Epithelial cell of esophagus (primary cell): Measurements from ENCODE around the gene CREB3.

ENCODE experiments used
- DNase-seq: peaks from one replicate; pipeline ENCODE4 v3.0.0; 2010; ENCODE audit warnings: low read depth
- H3K4me3 ChIP-seq: 2 replicates; pipeline ENCODE4 v1.5.1; 2011; ENCODE audit warnings: mild to moderate bottlenecking, low read length, control low read depth
- TF ChIP-seq, protein P1 (sequence below): IDR thresholded peaks from 2 replicates; pipeline ENCODE4 v1.5.1; 2011; ENCODE audit warnings: low read depth, mild to moderate bottlenecking, low read length, control low read depth, inconsistent platforms; ENCODE audit not compliant: insufficient read depth; ENCODE audit errors: missing control alignments

Gene CREB3

GRCh38 chr9:35710818-35711500 lies 21.5 kb upstream of the CREB3 start:
- TF ChIP-seq, protein P1, sequence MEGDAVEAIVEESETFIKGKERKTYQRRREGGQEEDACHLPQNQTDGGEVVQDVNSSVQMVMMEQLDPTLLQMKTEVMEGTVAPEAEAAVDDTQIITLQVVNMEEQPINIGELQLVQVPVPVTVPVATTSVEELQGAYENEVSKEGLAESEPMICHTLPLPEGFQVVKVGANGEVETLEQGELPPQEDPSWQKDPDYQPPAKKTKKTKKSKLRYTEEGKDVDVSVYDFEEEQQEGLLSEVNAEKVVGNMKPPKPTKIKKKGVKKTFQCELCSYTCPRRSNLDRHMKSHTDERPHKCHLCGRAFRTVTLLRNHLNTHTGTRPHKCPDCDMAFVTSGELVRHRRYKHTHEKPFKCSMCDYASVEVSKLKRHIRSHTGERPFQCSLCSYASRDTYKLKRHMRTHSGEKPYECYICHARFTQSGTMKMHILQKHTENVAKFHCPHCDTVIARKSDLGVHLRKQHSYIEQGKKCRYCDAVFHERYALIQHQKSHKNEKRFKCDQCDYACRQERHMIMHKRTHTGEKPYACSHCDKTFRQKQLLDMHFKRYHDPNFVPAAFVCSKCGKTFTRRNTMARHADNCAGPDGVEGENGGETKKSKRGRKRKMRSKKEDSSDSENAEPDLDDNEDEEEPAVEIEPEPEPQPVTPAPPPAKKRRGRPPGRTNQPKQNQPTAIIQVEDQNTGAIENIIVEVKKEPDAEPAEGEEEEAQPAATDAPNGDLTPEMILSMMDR = no peak
- H3K4me3 ChIP-seq = no peak overlapping the region
- DNase-seq = no peak

GRCh38 chr9:35711501-35712428 lies 20.7 kb upstream of the CREB3 start:
- TF ChIP-seq, protein P1 = no peak

DNA sequence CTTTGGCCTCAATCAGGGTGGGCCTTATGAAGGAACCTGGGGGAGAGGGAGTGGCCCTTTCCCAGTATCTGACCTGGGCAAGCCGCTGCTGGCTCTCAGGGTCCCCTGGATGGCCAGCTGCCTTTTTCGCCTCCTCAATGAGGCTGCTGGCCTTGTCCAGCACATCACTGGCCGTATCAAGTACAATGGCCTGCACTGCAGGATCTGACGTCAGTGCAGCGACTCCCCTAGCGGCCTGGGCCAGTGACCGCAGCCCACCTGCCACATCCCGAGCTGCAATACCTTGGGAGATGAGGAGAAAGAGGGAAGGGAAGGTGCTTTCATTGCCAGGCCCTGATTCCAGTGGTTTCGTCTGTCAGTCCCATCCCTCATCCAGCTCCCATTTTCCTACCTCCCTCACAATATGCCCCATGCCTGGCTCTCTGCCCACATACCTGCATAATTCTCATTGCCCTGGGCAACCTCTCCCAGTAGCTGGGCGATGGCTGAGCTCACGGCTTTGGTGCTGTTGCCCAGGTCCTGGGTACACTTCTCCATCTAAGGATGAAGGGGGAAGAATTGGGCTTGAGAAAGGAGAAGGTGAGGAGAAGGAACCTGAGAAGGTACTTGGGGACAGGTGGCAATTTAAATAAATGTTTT lies 19.6 kb upstream of the CREB3 start:
- no peak for DNase-seq
- H3K4me3 ChIP-seq = no peak overlapping the region
- TF ChIP-seq, protein P1 = no peak

More at GRCh38 chr9:35711501-35712428, 20.7 kb upstream of the CREB3 start:
- no peak for DNase-seq
- H3K4me3 ChIP-seq = no peak overlapping the region

DNA sequence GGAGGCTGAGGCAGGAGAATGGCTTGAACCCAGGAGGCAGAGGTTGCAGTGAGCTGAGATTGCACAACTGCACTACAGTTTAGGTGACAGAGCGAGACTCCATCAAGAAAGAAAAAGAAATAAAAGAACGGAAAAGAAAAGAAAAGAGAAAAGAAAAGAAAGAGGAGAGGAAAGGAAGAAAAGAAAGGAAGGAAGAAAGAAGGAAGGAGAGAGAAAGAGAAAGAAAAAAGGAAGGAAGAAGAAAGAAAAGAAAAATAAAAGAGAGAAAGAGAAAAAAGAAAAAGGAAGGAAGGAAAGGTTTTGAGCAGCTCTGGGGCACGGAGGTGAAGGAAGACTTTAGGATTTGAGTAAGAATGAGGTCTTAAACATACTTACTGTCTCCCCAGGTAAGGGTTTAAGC lies 18.9 kb upstream of the CREB3 start:
- no peak for DNase-seq
- TF ChIP-seq, protein P1 = no peak
- H3K4me3 ChIP-seq = no peak overlapping the region

- TF ChIP-seq, protein P1 = no peak
- DNase-seq = no peak
- H3K4me3 ChIP-seq = no peak overlapping the region
Measured at GRCh38 chr9:35714123-35714522, 18.3 kb upstream of the CREB3 start.

- no peak for DNase-seq
- TF ChIP-seq, protein P1 = no peak
- no peak overlapping the region for H3K4me3 ChIP-seq
Measured at GRCh38 chr9:35714579-35715252, 17.8 kb upstream of the CREB3 start.
